Common myeloid progenitor, CD34-positive (primary cell): ENCODE measurements around the gene MTRF1L.

Source experiments
- CTCF ChIA-PET: fragments of 350-600 bp; sonication (Branson Sonifier 250); formaldehyde crosslinking; loops from one replicate; lab custom pipeline; 2021; ENCODE audit warnings: antibody characterized with exemption; lab: Charles Lee
- POLR2A ChIA-PET: fragments of 350-600 bp; sonication (Branson Sonifier 250); formaldehyde crosslinking; loops from one replicate; lab custom pipeline; 2021; ENCODE audit warnings: antibody characterized with exemption; lab: Charles Lee
- DNase-seq, 3 donors: peaks; one replicate each; pipeline versions ENCODE4 v3.0.0 to v3.0.0-alpha.2; 2013
- H3K27ac ChIP-seq, 2 experiments: 1 replicate in 1 of 2; 2 replicates in 1 of 2; pipeline ENCODE4 v1.7.0; 2013; ENCODE audit warnings: inconsistent platforms in 2 of 2, low read length in 2 of 2, mild to moderate bottlenecking in 2 of 2, low read depth in 1 of 2, moderate library complexity in 1 of 2; ENCODE audit not compliant: severe bottlenecking in 2 of 2, insufficient read depth in 1 of 2, poor library complexity in 1 of 2
- H3K27me3 ChIP-seq, 5 experiments: replicated peaks in 2 of 5; 1 replicate in 3 of 5; 2 replicates in 2 of 5; pipeline versions ENCODE4 v1.6.1 to v1.7.0; 2013; ENCODE audit warnings: low read length in 4 of 5, mild to moderate bottlenecking in 2 of 5, moderate library complexity in 2 of 5, inconsistent platforms in 1 of 5; ENCODE audit not compliant: insufficient read depth in 5 of 5, control insufficient read depth in 4 of 5
- H3K36me3 ChIP-seq, 4 experiments: 1 replicate in 2 of 4; 2 replicates in 2 of 4; pipeline versions ENCODE4 v1.6.1 to v1.7.0; 2013; ENCODE audit warnings: low read length in 3 of 4, control low read depth in 1 of 4, mild to moderate bottlenecking in 1 of 4; ENCODE audit not compliant: control insufficient read depth in 4 of 4, insufficient read depth in 4 of 4
- H3K4me1 ChIP-seq, 4 experiments: 1 replicate in 3 of 4; 2 replicates in 1 of 4; pipeline versions ENCODE4 v1.6.1 to v1.7.1; 2013; ENCODE audit warnings: low read length in 3 of 4, mild to moderate bottlenecking in 3 of 4, control low read depth in 1 of 4, inconsistent platforms in 1 of 4, moderate library complexity in 1 of 4; ENCODE audit not compliant: control insufficient read depth in 4 of 4, insufficient read depth in 4 of 4; ENCODE audit errors: control extremely low read depth in 1 of 4
- H3K4me3 ChIP-seq, 7 experiments: 1 replicate in 4 of 7; 2 replicates in 3 of 7; pipeline versions ENCODE4 v1.5.1 to v1.7.0; 2013; ENCODE audit warnings: mild to moderate bottlenecking in 7 of 7, low read length in 6 of 7, moderate library complexity in 6 of 7, inconsistent platforms in 2 of 7, low read depth in 2 of 7, control low read depth in 1 of 7; ENCODE audit not compliant: insufficient read depth in 4 of 7, control insufficient read depth in 1 of 7; ENCODE audit errors: extremely low read depth in 1 of 7
- H3K9me3 ChIP-seq, 5 experiments: 1 replicate in 4 of 5; 2 replicates in 1 of 5; pipeline versions ENCODE4 v1.6.1 to v1.7.1; 2013; ENCODE audit warnings: low read length in 4 of 5, mild to moderate bottlenecking in 2 of 5, inconsistent platforms in 1 of 5, low read depth in 1 of 5, moderate library complexity in 1 of 5; ENCODE audit not compliant: control insufficient read depth in 4 of 5, insufficient read depth in 2 of 5; ENCODE audit errors: control extremely low read depth in 1 of 5
- WGBS: methylation state at CpG from one replicate; pipeline ENCODE4 v1.1.5; 2013; ENCODE audit not compliant: insufficient coverage; 5-methylcytosine and 5-hydroxymethylcytosine counted together

MTRF1L gene

DNA sequence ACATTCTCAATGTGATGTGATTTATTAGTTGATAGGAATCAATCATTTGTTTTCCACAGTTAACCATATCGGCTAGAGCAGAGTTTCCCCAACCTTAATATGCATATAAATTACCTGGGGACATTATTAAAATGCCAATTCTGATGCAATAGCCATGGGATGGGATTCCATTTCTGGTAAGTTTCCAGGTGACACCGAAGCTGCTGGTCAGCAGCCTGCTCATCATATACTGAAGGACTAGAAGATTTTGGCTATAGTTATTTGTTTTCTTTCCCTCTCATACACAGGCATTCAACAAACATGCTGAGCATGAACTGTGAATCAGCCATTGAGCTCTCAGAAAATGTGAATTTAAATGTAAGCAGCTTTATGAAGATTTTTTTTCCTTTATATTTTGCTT lies 55.5 kb downstream of the MTRF1L start:
- ChIA-PET POLR2A (no interaction called here), CTCF (interaction anchor here (0.7 to 2.0 kb wide), 7 partner anchors 10 to 198 kb away, joined by 3 to 10 read pairs (median 4); no protein-coding TSS in a partner anchor)
- DNase-seq: no peak
- peaks cover 0 to 4% (median 0%) of the 10 kb centered on the region in 5 experiments for H3K27me3 ChIP-seq
- H3K9me3 ChIP-seq: no peaks in the 10 kb centered on the region
- WGBS: no CpG with 5 or more reads among the region's 2 CpGs
- no peaks in the 10 kb centered on the region for H3K36me3 ChIP-seq
- peaks cover 0 to 6% (median under 1%) of the 10 kb centered on the region in 4 experiments for H3K4me1 ChIP-seq
- H3K4me3 ChIP-seq: no peak overlapping the region
- no peak overlapping the region for H3K27ac ChIP-seq

DNA sequence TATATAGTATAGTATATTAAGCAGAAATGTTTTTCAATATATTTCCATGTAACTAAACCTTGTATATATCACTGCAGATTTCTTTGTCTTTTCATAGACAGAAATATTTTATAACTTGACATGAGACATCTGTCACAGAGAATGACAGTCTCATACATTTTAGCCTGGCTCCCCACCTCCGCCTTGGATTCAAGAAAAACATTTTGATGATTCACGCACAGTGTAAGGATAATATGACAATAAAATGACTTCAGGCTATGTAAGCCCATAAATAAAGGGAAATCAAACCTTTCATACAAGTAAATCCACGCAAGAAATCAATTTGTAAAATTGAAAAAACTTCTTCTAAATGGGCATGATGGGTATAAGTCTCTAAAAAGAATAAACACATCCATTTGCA lies 56.0 kb downstream of the MTRF1L start:
- H3K27ac ChIP-seq: no peak overlapping the region
- no peaks in the 10 kb centered on the region for H3K9me3 ChIP-seq
- no peak for DNase-seq
- peaks cover 0 to 4% (median 0%) of the 10 kb centered on the region in 5 experiments for H3K27me3 ChIP-seq
- no peak overlapping the region for H3K4me3 ChIP-seq
- no CpG with 5 or more reads among the region's 3 CpGs for WGBS
- ChIA-PET POLR2A (no interaction called here), CTCF (interaction anchor here (0.9 to 1.0 kb wide), 3 partner anchors 78 to 197 kb away, joined by 3 to 4 read pairs (median 3); no protein-coding TSS in a partner anchor)
- no peaks in the 10 kb centered on the region for H3K36me3 ChIP-seq
- H3K4me1 ChIP-seq: peaks cover 0 to 6% (median under 1%) of the 10 kb centered on the region in 4 experiments

GRCh38 chr6:152943260-152943897 lies 59.1 kb downstream of the MTRF1L start:
- Histone ChIP-seq H3K27me3 (peaks cover 0 to 4% (median 0%) of the 10 kb centered on the region in 5 experiments), H3K4me3 (no peak overlapping the region), H3K36me3 (no peaks in the 10 kb centered on the region), H3K9me3 (no peaks in the 10 kb centered on the region), H3K4me1 (peaks cover 0 to 4% (median under 1%) of the 10 kb centered on the region in 4 experiments), H3K27ac (no peak overlapping the region)
- no CpG with 5 or more reads among the region's 2 CpGs for WGBS
- CTCF ChIA-PET: no interaction called here
- no peak for DNase-seq
- POLR2A ChIA-PET: no interaction called here

- Histone ChIP-seq H3K4me3 (no peak overlapping the region), H3K36me3 (no peaks in the 10 kb centered on the region), H3K9me3 (no peaks in the 10 kb centered on the region), H3K27me3 (peaks cover 0 to 2% (median 0%) of the 10 kb centered on the region in 5 experiments), H3K4me1 (no peaks in the 10 kb centered on the region), H3K27ac (no peak overlapping the region)
- DNase-seq: no peak
- no CpG with 5 or more reads among the region's 1 CpG for WGBS
- POLR2A ChIA-PET: no interaction called here
- CTCF ChIA-PET: interaction anchor here (1.1 to 1.7 kb wide), 2 partner anchors 12 to 14 kb away, joined by 4 to 5 read pairs; no protein-coding TSS in a partner anchor
These were observed 60.1 kb downstream of the MTRF1L start for GRCh38 chr6:152942319-152942869.

- ChIA-PET CTCF (interaction anchor here (1.1 to 1.7 kb wide), 2 partner anchors 13 to 15 kb away, joined by 4 to 5 read pairs; no protein-coding TSS in a partner anchor), POLR2A (no interaction called here)
- Histone ChIP-seq H3K4me3 (no peak overlapping the region), H3K4me1 (no peaks in the 10 kb centered on the region), H3K27me3 (peaks cover 0 to 2% (median 0%) of the 10 kb centered on the region in 5 experiments), H3K9me3 (no peaks in the 10 kb centered on the region), H3K27ac (no peak overlapping the region), H3K36me3 (no peaks in the 10 kb centered on the region)
- no peak for DNase-seq
These were observed 60.8 kb downstream of the MTRF1L start for GRCh38 chr6:152941746-152942145.
